GM04503 (cell line): ENCODE results near the gene DOP1B.
A peak's percentile ranks its signal among the peaks of the same experiment; 100 is the strongest.

Experiments used
- DNase-seq: peaks from one replicate; pipeline ENCODE4 v3.0.0-alpha.2; 2012; ENCODE audit warnings: low read depth

The DOP1B gene

GRCh38 chr21:36202726-36203602 is 46.3 kb downstream of the DOP1B start:
- no peak for DNase-seq

- DNase-seq = peak; percentile 47
Measured at GRCh38 chr21:36203603-36203889, 46.9 kb downstream of the DOP1B start.

GRCh38 chr21:36204980-36205379 is 48.4 kb downstream of the DOP1B start:
- no peak for DNase-seq

GRCh38 chr21:36205962-36206361 is 49.3 kb downstream of the DOP1B start:
- no peak for DNase-seq
